DMS114 treated with DMSO at 0.1 percent for 48 hours (cell line): ENCODE data around the gene CNP.
A peak's percentile ranks its signal among the peaks of the same experiment; 100 is the strongest.

Experiments used
- DNase-seq: peaks from one replicate; lab custom pipeline; 2025; ENCODE audit not compliant: unreplicated experiment; lab: John Stamatoyannopoulos, UW

CNP gene

DNA sequence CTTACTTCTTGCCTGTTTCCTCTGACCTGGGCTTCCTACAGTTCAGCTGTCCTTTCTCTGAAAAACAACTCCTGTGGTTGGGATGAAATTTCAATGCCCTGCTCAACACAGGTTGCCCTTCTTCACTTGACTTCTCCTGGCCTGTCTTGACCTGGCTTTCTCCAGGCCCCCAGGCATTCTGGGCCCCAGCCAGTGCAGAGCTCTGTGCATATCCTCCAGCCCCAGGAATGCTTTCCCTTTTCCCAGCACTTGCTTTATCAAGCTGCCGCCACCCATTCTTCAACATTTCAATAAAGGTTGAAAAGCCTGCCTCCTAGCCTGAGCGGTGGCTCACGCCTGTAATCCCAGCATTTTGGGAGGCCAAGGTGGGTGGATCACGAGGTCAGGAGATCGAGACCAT, 25.4 kb upstream of the CNP start:
- DNase-seq: no peak

DNA sequence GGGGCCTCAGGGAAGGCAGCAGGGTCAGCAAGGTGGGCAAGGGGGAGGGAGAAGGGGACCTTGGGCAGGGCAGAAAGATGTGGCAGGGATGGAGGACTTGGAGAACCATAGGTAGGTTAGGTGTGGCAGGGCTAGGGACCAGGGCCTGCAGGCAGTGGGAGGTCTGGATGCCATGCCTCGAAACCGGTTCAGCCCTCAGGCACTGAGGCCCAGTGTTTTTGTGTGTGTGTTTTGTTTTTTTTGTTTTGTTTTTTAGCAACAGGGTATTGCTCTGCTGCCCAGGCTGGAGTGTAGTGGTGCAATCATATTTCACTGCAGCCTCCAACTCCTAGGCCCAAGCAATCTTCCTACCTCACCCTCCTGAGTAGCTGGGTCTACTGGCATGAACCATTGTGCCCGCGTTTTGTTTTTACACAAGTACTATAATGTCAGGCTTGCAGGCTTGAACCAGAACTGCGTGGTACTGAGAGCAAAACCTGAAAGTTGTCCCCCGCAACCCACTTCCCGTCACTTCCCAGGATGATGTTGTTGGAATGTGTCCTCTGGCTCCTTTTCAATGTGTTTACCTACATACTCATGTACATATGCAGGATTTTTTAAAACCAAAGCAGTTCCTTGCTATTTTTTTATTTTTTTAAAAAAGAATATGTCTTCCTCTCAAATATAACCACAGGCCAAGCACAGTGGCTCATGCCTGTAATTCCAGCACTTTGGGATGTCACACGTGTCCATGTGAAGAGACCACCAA, 23.8 kb upstream of the CNP start:
- DNase-seq: no peak

DNA sequence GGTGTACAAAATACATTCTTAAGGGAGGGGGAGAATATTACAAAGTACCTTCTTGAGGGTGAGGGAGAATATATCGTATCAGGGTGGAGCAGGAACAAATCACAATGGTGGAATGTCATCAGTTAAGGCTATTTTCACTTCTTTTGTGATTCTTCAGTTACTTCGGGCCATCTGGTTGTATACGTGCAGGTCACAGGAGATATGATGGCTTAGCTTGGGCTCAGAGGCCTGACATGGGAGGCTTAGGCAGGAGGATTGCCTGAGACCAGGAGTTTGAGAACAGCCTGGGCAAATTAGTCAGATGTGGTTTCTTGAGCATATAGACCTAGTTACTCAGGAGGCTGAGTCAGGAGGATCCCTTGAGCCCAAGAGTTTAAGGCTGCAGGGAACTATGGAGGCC, 23.1 kb upstream of the CNP start:
- no peak for DNase-seq

DNA sequence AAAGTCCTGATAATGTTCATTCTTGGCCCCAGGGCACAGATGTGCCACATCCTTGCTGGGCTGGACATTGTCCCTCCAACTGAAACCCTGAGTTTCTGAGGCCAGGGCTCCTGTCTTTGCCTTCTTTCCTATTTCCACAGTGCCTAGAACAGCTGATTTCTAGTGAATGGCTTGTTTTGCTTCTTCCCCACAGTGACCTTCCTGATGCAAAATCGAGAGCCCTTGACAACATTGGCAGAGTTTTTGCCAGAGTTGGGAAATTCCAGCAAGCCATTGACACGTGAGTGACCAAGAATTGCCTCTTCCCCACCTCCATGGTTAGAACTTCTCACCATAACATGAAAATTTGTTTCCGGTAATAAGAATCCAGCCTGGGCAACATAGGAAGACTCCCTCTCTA, 21.7 kb upstream of the CNP start:
- no peak for DNase-seq

DNA sequence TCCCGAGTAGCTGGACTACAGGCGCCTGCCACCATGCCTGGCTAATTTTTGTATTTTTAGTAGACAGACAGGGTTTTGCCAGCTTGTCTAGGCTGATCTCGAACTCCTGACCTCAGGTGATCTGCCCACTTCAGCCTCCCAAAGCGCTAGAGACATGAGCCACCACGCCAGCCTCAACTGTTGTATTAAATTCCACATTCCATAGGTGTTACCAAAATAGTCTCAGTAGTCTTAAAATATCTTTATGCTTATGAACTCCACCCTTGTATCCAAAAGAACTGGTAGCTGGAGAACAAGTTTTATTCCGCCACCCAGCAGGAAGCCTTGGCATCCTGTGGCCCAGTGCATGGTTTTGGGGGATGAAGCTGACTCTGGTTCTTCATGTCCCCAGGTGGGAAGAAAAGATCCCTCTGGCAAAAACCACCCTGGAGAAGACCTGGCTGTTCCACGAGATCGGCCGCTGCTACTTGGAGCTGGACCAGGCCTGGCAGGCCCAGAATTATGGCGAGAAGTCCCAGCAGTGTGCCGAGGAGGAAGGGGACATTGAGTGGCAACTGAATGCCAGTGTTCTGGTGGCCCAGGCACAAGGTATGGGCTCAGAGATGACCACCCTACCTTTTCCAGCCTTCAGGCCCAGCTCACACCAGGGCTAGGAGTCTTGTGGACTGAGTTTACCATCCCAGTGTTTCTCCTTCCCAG, 17.7 kb upstream of the CNP start:
- DNase-seq: no peak

DNA sequence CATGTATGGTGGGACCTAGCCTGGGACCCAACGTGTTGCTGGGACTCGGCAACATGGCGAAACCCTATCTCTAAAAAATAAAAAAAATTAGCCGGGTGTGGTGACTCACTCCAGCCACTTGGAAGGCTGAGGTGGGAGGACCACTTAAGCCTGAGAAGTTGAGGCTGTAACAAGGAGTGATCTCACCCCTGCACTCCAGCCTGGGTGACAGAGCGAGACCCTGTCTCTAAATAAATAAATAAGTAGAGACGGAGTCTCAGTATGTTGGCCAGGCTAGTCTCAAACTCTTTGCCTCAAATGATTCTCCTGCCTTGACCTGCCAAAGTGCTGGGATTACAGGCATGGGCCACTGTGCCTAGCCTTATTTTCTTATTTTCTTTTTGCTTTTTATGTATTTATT, 10.1 kb upstream of the CNP start:
- no peak for DNase-seq

DNA sequence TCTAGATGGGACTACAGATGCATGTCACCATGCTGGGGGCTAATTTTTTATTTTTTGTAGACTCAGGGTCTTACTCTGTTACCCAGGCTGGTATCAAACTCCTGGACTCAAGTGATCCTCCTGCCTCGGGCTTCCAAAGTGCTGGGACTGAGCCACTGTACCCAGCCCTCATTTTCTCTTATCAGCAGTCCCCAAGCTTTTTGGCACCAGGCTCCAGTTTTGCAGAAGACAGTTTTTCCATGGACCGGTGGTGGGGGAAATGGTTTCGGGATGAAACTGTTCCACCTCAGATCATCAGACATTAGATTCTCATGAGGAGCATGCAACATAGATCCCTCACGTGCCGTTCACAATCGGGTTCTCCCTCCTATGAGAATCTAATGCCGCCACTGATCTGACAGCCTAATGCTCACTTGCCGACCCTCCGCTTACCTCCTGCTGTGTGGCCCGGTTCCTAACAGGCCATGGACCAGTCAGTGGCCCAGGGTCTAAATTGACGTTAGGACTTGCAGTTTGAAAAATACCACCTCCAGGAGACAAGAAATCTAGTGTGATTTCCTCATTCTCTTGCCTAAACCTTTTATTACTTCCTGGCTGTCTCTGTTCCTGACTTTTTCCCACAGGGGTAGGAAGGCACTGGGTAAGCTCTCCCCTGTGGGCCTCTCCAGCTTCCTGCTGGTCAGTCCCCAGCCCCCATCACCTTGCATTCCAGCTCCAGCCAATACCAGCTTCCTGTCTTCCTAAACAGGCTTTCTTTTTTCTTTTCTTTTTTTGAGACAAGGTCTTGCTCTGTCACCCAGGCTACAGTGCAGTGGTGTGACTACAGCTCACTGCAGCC, 9.3 kb upstream of the CNP start:
- DNase-seq: no peak

DNA sequence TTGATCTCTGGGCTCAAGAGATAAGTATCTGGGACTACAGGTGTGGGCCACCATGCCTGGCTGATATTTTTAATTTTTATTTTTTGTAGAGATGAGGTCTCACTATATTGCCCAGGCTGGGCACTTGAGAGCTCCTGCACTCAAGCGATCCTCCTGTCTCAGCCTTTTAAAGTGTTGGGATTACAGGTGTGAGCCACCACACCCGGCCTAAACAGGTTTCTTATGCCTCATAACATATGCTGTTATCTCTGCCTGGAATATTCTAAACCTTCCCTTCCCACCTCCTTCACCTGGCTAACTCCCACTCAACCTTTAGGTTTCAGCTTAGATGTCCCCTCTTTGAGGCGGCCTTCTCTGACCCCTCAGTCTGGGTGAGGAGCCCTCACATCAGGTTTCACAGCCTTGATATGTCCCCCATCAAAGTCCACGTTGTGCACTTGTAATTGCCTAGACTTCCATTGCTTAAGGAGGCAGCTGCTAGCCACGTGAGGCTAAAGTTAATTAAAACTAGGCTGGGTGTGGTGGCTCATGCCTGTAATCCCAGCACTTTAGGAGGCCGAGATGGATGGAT, 8.6 kb upstream of the CNP start:
- DNase-seq: no peak

DNA sequence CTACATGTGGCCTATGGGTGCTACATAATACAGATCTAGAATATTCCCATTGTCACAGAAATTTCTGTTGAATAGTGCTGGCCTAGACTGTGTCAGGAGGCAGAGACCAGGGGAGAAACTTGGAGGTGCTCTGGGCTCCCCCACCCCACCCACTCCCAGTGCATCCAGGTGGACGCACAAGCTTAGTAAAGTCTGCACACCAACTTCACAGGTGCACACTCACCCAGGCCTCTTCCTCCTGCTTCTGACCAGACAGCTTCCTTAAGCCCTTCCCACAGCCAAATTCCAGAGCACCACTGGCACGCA, 7.6 kb upstream of the CNP start:
- DNase-seq: no peak

DNA sequence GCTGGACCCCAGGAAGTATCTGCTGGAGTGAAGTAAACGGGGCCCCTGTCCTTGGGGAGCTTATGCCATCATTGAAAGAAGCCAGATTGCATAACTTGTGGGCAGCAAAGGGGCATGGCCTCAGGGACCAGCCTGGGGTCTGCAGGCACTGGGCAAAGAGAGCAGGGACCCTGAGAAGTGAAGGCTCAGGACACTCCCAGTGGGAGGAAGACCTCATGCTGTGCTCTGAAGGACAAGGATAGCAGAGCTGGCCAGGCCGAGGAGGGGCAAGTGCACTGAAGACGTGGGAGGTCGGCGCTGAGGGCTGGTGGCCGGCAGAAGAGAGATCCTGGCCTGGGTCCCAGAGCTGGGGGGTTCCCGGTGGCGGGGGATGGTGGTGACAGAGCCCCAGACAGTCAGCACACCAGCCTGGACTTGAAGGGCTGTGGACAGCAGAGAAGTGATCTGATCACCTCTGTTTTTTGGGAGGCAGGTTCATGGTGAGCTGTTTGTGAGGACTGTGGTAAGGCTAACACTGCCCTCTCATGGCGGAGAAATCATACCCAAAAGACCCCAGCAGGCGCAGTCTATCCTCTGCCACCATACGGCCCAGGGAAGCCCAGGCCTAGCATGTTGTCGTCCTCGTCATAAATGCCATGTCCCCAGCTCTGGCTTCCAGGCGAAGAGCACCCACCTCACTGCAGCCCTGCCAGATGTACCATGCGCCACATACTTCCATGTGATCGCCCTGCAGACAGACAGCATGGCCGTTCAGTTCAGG, 7.1 kb upstream of the CNP start:
- DNase-seq: peak; percentile 51

DNA sequence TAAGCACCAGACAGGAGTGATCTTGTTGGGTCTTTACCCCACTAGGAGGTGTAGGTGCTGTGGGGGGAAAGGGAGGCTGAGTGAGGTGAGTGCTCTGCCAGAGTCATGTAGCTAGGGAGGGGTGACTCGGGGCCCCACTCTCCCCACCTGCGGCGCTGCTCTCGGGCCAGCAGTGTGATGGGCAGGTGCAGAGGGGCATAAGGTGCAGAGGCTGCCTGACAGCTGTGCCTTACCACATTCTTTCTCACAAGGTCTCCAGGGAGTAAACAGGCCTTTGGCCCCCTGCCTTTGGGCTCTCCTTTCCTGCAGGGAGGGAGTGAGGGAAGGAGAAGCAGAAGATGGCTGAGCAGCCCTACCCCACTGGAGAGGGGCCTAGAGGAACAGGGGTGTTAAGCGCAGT, 4.5 kb upstream of the CNP start:
- no peak for DNase-seq

DNA sequence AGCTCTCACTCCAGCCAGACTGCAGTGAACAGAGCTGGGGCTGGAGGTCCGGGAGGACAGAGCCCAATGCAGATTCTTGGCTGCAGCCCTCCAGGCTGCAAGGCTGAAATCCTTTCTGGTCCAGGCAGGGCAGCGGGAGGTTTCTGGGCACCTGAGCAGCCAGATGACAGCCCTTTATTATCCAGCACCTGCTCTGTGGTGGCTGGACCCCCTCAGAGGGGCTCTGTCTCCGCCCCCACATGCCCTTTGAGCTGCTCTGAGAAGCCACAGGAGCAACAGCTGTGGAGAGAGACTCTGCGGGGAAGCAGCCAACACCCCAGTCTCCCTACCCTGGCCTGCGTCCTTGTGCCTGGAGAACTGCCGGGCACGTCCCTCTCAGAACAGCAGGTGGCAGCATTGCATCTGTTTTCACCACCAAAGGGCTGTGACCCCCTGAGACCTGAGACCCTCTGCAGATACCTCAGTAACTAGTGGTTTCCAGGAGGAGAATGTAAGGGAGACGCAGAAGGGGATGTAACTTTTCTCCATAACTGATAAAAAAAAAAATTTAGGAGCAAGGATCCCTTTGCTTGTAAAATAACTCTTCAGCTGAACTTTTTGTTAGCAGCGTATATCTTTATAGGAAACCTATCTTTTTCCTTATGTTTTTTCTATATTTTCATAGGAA, 3.7 kb upstream of the CNP start:
- peak; percentile 31 for DNase-seq

DNA sequence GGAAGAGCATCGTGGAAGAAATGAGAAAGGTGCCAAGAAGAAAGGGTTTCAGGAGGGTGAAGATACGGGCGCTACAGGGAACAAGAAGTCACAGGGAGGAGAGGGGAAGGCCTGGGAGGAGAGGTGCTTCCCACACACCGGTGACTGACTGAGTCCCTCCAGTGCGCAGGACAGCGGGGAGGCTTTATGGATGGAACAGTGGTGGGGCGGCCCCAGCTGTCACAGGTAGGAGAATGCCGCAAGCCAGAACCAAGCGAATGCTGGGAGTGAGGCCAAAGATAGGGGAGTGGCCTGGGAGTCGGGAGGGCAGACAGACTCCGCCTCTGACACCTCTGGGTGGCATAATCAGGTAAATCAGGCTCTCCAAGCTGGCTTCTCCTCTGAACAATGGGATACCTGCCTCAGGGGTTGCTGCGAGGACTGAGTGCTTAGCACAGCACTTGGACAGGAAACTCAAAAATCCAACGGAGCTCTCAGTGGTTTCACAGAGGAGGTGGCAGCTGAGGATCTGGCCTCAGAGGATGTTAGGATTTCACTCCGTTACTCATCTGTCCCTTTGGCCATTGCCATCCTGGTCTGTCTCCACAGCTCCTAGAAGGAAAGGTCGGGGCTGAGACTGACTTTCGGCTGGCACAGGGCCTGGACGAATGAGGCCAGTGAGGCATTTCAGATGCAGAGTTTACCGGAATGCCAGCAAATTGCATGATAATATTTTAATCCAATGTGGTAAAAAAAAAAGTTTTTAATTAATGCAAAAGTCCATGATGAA, 717 bp upstream of the CNP start:
- no peak for DNase-seq

DNA sequence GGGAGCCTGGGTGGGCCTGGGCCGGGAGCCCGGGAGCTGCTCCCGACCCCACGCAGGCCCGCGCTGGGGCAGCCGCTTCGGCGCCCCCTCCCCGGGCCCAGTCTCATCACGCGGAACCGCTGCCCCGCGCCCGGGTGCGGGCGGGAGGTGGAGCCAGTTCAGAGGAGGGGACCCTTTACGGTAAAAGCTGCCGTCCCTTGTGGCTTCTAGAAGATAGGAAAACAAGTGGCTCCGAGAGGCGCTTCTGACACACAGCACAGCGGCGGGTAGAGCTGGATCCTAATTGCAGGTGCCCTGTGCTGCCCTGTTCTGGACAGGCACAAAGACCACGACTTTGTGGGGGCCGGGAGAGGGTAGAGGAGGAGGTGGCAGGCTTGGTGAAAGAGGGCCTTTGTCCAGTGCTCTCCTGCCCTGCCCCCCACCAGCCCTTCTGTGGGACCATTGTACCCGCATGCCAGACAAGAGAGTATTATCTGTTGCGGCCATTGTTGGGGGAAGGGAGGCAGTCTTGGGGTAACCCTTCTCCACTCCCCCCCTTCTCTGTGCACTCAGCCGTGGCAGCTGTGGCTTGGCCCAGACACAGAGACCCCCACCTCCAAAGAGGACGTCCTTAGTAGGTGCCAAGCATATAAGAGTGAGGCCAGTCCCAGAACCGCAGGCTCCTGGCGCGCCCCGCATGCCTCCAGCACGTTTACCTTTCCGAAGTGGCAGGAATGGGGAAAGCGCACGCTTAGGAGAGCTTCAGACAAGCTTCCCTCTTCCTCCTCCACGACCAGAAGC, 736 bp downstream of the CNP start:
- no peak for DNase-seq

DNA sequence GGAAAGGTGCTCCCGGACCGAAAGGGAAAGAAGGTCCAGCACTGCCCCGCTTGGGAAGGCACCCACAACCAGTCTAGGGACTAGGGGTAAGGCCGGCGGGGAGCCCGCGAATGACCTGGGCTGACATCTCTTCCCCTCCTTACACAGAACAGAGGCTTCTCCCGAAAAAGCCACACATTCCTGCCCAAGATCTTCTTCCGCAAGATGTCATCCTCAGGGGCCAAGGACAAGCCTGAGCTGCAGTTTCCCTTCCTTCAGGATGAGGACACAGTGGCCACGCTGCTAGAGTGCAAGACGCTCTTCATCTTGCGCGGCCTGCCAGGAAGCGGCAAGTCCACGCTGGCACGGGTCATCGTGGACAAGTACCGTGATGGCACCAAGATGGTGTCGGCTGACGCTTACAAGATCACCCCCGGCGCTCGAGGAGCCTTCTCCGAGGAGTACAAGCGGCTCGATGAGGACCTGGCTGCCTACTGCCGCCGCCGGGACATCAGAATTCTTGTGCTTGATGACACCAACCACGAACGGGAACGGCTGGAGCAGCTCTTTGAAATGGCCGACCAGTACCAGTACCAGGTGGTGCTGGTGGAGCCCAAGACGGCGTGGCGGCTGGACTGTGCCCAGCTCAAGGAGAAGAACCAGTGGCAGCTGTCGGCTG, 1.5 kb downstream of the CNP start:
- no peak for DNase-seq

DNA sequence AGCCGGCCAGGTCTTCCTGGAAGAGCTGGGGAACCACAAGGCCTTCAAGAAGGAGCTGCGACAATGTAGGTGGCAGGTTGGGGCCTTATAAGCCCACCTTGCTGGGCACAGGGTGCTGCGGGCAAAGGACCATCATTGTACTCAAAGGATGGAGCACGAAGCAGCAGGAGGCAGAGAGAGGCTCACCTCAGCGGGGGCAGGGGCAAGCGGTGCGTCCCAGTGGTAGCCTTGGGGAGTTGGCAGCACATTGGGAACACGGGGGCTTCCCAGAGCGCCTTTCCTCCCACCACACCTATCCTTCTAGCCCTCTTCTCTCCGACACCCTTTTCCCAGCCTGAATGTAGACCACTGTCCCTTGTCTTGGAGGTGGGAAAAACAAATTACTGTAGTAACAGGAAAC, 2.1 kb downstream of the CNP start:
- no peak for DNase-seq

DNA sequence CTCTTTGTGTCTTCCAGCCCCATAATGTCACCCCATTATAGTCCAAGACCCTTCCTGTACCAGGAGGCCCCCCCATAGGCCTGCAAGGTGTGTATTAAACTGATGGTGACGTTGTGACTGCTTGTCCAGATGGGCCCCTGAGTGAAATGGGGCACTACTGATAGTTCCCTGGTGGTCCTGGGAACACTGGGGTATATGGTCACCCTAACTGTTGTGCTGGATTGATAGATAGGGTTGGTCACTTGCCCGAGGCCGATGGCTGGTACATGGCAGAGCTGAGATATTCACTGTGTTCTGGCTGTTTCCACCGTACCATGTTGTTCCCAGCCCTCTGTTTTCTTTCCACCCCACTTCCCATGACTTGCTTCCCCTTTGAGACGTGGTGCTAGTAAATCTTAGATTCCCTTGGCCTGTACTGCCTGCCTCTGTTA, 4.3 kb downstream of the CNP start:
- no peak for DNase-seq

DNA sequence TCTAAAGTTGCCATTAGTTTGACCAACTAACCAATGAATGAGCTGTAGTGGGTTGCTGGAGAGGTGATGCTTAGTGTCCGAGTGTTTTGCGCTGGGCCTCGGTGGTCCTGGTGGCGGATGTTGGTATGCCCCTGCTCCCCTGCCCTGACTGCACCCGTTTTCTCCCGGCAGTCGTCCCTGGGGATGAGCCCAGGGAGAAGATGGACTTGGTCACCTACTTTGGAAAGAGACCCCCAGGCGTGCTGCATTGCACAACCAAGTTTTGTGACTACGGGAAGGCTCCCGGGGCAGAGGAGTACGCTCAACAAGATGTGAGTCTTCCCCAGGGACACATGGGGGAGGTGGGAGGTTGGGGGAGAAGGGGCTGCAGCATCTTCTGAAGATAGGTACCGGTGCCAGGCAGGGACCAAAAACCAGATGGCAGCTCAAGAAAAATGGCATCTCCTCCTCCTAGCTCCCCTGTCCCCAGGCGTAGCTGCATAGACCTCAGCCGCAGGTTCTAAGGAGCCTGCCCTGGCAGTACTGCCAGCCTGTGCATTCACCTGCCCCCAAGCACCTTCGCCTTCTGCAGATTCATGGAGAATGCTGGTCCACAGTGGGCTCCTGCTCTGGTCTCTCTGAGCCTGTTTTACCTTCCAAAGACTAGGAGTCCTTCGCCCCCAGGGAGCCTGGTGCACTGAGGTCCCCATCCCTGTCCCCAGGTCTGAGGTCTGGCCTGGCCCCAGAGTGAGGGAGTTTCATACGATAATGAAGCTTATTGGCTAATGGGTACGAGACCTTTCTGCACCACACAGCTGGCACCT, 5.3 kb downstream of the CNP start:
- DNase-seq: no peak
